Nephron (organoid): Measurements from ENCODE around the gene PRKAR1B.

Experiments
- H3K27ac Mint-ChIP-seq, 3 experiments: 2 replicates each; pipeline ENCODE4 v1.8.0; 2020; ENCODE audit warnings: mixed read lengths in 3 of 3, mild to moderate bottlenecking in 2 of 3, moderate library complexity in 1 of 3
- H3K27me3 Mint-ChIP-seq: 2 replicates; pipeline ENCODE4 v1.8.0; 2021; ENCODE audit warnings: low read depth, mild to moderate bottlenecking, moderate library complexity, mixed read lengths
- H3K36me3 Mint-ChIP-seq: 2 replicates; pipeline ENCODE4 v1.8.0; 2020; ENCODE audit warnings: low read depth, mixed read lengths
- H3K4me1 Mint-ChIP-seq: 2 replicates; pipeline ENCODE4 v1.8.0; 2020; ENCODE audit warnings: mixed read lengths
- H3K4me3 Mint-ChIP-seq, 3 experiments: 2 replicates each; pipeline ENCODE4 v1.8.0; 2020; ENCODE audit warnings: mild to moderate bottlenecking in 3 of 3, mixed read lengths in 3 of 3, moderate library complexity in 2 of 3
- H3K9me3 Mint-ChIP-seq: 2 replicates; pipeline ENCODE4 v1.8.0; 2020; ENCODE audit warnings: mixed read lengths
- TF ChIP-seq, protein P1 (sequence below), 3 experiments: fragments of 200-600 bp; sonication (generic); IDR thresholded peaks; one replicate each; pipeline ENCODE4 v1.5.0; 2021; ENCODE audit warnings: antibody characterized with exemption in 3 of 3; ENCODE audit not compliant: unreplicated experiment in 3 of 3

Gene PRKAR1B

DNA sequence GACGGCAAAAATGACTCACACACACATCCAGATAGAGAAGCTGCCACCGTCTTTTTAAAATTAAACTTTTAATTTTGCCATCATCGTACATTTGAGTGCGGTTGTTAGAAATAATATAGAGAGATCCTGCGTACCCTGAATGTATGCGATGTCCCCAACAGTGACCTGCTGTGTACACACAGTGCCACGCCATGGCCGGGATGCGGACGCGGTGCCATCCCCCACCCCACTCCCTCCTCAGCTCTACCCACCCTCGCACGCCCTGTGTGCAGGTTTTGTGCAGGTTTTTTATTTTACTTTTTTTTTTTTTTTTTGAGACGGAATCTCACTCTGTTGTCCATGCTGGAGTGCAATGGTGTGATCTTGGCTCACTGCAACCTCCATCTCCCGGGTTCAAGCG is 148.7 kb downstream of the PRKAR1B start:
- peaks cover 23% of the 10 kb centered on the region for H3K36me3 Mint-ChIP-seq
- peaks cover 48% of the 10 kb centered on the region for H3K4me1 Mint-ChIP-seq
- no peak overlapping the region for H3K27ac Mint-ChIP-seq
- peaks cover 12% of the 10 kb centered on the region for H3K27me3 Mint-ChIP-seq
- TF ChIP-seq, protein P1, sequence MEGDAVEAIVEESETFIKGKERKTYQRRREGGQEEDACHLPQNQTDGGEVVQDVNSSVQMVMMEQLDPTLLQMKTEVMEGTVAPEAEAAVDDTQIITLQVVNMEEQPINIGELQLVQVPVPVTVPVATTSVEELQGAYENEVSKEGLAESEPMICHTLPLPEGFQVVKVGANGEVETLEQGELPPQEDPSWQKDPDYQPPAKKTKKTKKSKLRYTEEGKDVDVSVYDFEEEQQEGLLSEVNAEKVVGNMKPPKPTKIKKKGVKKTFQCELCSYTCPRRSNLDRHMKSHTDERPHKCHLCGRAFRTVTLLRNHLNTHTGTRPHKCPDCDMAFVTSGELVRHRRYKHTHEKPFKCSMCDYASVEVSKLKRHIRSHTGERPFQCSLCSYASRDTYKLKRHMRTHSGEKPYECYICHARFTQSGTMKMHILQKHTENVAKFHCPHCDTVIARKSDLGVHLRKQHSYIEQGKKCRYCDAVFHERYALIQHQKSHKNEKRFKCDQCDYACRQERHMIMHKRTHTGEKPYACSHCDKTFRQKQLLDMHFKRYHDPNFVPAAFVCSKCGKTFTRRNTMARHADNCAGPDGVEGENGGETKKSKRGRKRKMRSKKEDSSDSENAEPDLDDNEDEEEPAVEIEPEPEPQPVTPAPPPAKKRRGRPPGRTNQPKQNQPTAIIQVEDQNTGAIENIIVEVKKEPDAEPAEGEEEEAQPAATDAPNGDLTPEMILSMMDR (IDR thresholded peaks at IDR 0.05; ENCODE audit: unreplicated experiment in 3 of 3): no peak
- no peaks in the 10 kb centered on the region for H3K9me3 Mint-ChIP-seq
- H3K4me3 Mint-ChIP-seq: peak overlapping the region in 1 of 3 experiments; percentile 39

DNA sequence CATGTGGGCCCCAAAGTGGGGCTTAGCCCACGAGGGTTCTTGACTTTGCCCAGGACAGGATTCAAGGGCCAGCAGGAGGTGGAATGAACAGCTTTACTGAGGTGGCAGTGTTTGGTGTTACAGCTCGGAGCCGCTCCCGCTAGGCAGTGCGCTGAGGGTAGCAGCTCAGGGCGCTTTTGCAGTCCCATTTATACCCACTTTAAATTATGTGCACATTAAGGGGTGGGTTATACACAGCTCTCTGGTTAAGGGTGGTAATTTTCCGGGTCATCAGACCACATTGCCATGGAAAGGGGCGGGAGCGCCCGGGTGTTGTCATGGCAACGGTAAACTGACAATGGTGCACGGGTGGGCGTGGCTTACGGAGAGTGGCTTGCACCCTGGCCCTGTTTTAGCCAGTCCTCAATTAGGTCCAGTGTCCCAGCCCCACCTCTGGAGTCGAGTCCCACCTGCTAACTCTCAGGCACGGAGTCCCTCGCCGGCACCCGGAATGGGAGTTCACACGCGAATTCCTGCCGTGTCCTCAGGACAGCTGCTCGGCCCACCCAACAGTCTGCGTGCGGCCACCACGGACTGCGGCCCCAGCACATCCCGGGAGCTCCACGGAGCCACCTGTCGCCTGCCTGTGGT is 149.2 kb downstream of the PRKAR1B start:
- Mint-ChIP-seq H3K4me3 (peak overlapping the region in 1 of 3 experiments; percentile 39), H3K36me3 (peaks cover 20% of the 10 kb centered on the region), H3K27me3 (peaks cover 14% of the 10 kb centered on the region), H3K27ac (no peak overlapping the region), H3K9me3 (no peaks in the 10 kb centered on the region), H3K4me1 (peaks cover 53% of the 10 kb centered on the region)
- TF ChIP-seq, protein P1 (IDR thresholded peaks at IDR 0.05; ENCODE audit: unreplicated experiment in 3 of 3): no peak

DNA sequence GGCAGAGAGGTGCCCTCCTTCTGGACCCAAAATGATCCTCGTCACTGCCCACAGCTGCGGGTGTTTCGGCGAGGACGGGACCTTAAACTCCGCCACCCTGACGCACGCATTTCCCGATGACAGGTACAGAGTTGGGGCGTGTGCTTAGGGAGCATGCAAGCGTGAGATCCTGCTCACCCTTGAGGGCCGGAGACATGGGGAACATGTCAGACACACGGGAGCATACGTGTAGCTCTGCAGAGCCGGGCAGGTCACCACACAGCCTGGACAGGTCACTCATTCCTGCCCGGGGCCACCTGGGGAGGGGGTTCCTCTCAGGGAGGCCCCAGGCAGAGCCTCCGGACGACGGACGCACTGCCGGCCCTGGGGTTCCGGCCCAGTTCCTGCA is 149.8 kb downstream of the PRKAR1B start:
- TF ChIP-seq, protein P1 (IDR thresholded peaks at IDR 0.05; ENCODE audit: unreplicated experiment in 3 of 3): no peak
- H3K4me1 Mint-ChIP-seq: peaks cover 59% of the 10 kb centered on the region
- peaks cover 14% of the 10 kb centered on the region for H3K27me3 Mint-ChIP-seq
- no peaks in the 10 kb centered on the region for H3K9me3 Mint-ChIP-seq
- no peak overlapping the region for H3K4me3 Mint-ChIP-seq
- peaks cover 20% of the 10 kb centered on the region for H3K36me3 Mint-ChIP-seq
- no peak overlapping the region for H3K27ac Mint-ChIP-seq

DNA sequence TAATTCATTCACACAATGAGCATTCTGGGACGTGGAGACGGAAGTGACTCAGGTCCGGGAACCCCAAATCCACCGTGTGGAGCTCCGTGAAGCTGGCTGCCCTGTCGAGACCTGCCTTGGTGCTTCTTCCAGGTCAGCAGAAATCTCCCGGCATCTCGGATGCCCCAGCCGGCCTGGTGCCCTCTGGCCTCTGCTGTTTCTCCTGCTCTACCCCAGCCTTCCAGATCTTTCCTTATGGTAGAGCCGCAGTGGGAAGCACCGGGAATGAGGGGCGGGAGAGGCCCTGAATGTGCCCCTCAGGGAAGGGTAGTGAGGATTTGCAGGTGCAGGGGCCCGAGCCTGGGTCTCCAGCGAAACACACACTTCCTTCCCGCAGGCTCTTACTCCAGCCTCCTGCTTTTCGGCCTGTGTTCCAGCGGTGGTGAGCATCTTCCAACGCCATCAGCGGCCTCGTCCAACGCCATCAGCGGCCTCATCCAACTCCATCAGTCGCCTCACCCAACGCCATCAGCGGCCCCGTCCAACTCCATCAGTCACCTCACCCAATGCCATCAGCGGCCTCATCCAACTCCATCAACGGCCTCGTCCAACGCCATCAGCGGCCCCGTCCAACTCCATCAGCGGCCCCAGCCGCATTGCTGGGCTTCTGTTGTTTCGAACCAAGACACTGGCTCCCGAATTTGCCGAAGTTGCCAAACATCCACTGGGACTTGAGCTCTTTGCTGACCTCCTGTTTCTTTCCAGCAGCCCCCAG is 150.4 kb downstream of the PRKAR1B start:
- no peak overlapping the region for H3K4me3 Mint-ChIP-seq
- H3K36me3 Mint-ChIP-seq: peaks cover 20% of the 10 kb centered on the region
- no peaks in the 10 kb centered on the region for H3K9me3 Mint-ChIP-seq
- TF ChIP-seq, protein P1 (IDR thresholded peaks at IDR 0.05; ENCODE audit: unreplicated experiment in 3 of 3): no peak
- peak overlapping the region in 2 of 3 experiments; percentile 23 to 59 for H3K27ac Mint-ChIP-seq
- peaks cover 64% of the 10 kb centered on the region for H3K4me1 Mint-ChIP-seq
- peaks cover 14% of the 10 kb centered on the region for H3K27me3 Mint-ChIP-seq

DNA sequence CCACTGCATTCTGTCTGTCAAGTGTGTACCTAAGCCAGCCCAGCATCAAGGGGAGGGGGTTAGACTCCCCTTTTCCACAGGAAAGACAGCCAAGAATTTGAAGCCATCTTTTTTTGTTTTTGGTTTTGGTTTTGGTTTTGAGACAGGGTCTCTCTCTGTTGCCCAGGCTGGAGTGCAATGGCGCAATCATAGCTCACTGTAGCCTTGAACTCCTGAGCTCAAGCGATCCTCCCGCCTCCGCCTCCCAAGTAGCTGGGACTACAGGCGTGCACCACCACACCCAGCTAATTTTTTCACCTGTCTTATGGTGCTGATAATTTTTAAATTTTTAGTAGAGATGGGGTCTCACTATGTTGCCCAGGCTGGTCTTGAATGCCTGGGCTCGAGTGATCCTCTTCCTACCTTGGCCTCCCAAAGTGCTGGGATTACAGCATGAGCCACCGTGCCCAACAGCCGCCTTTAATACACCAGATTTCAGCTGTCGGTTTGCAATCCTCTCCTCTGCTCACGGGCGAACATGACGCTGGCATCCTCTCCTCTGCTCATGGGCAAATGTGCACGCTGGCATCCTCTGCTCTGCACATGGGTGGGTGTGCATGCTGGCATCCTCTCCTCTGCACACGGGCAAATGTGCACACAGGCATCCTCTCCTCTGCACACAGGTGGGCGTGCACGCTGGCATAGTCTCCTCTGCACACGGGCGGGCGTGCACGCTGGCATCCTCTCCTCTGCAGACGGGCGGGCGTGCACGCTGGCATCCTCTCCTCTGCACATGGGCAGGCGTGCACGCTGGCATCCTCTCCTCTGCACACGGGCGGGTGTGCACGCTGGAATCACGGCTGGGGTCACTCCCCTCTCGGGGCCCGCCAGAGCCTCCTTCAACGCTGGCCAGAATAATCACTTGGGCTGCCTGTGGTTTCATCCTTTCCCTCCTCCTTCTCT is 151.4 kb downstream of the PRKAR1B start:
- peak overlapping the region in 1 of 3 experiments; percentile 42 for H3K4me3 Mint-ChIP-seq
- H3K36me3 Mint-ChIP-seq: peaks cover 20% of the 10 kb centered on the region
- H3K27ac Mint-ChIP-seq: peak overlapping the region in 1 of 3 experiments; percentile 59
- TF ChIP-seq, protein P1 (IDR thresholded peaks at IDR 0.05; ENCODE audit: unreplicated experiment in 3 of 3): no peak
- H3K27me3 Mint-ChIP-seq: peaks cover 14% of the 10 kb centered on the region
- H3K4me1 Mint-ChIP-seq: peaks cover 71% of the 10 kb centered on the region
- no peaks in the 10 kb centered on the region for H3K9me3 Mint-ChIP-seq
